Measurements from ENCODE around the gene TIMP2. TPM values are rescaled to one million over a fixed set of nuclear protein-coding genes. Genes with fewer than 3 reads are reported as not detected.

TIMP2 gene
- total RNA-seq, 2 experiments from 2014 or later, result 0.54 TPM; not detected in 1

GRCh38 chr17:78892520-78892919 is 32.7 kb downstream of the TIMP2 start:
- ChIA-PET POLR2A (interaction anchor here (1.3 kb wide), 1 partner anchor 11 kb away, joined by 4 read pairs; no protein-coding TSS in a partner anchor), CTCF (ENCODE audit: unreplicated experiment) (no interaction called here)
- peaks cover 20% of the 10 kb centered on the region for H3K4me1 ChIP-seq (ENCODE audit: insufficient read depth, low read length, poor library complexity, severe bottlenecking)
- H2AFZ ChIP-seq (ENCODE audit: low read length), result no peak overlapping the region
- H3K9me3 ChIP-seq (ENCODE audit: low read length), result no peaks in the 10 kb centered on the region
- no peaks in the 10 kb centered on the region for H3K9me2 ChIP-seq (ENCODE audit: insufficient read depth, low read length)
- H3K4me3 ChIP-seq (ENCODE audit: low read depth, low read length, poor library complexity, severe bottlenecking), result no peak overlapping the region
- no peaks in the 10 kb centered on the region for H4K20me1 ChIP-seq (ENCODE audit: insufficient read depth, low read length)
- BruUV-seq (replicated peaks), result no TSS peak
- H3K27ac ChIP-seq (ENCODE audit: low read depth, low read length, poor library complexity, severe bottlenecking), result no peak overlapping the region
- TF ChIP-seq CTCF (conservative IDR thresholded peaks at IDR 0.05; ENCODE audit: low read length) (no peak), EZH2phosphoT487 (IDR thresholded peaks at IDR 0.05; ENCODE audit: borderline replicate concordance, low read depth, low read length) (no peak)
- H3K79me2 ChIP-seq (ENCODE audit: insufficient read depth, low read depth, low read length), result no peaks in the 10 kb centered on the region
- no peak for DNase-seq (ENCODE audit: low spot score)
- H3K4me2 ChIP-seq (ENCODE audit: low read length), result no peak overlapping the region
- H3K36me3 ChIP-seq (ENCODE audit: insufficient read depth, low read length), result no peaks in the 10 kb centered on the region
- intact Hi-C loops (cut with micrococcal nuclease; ENCODE audit: unreplicated experiment), result no loop called here

- H3K4me2 ChIP-seq (ENCODE audit: low read length), result no peak overlapping the region
- no peak overlapping the region for H3K4me3 ChIP-seq (ENCODE audit: low read depth, low read length, poor library complexity, severe bottlenecking)
- intact Hi-C loops (cut with micrococcal nuclease; ENCODE audit: unreplicated experiment), result no loop called here
- no peak for TF ChIP-seq CTCF (conservative IDR thresholded peaks at IDR 0.05; ENCODE audit: low read length)
- TF ChIP-seq EZH2phosphoT487 (IDR thresholded peaks at IDR 0.05; ENCODE audit: borderline replicate concordance, low read depth, low read length), result no peak
- BruUV-seq (replicated peaks), result no TSS peak
- no peak overlapping the region for H2AFZ ChIP-seq (ENCODE audit: low read length)
- peaks cover 20% of the 10 kb centered on the region for H3K4me1 ChIP-seq (ENCODE audit: insufficient read depth, low read length, poor library complexity, severe bottlenecking)
- no peak for DNase-seq (ENCODE audit: low spot score)
- POLR2A ChIA-PET, result interaction anchor here (1.3 kb wide), 1 partner anchor 11 kb away, joined by 4 read pairs; no protein-coding TSS in a partner anchor
- H3K27ac ChIP-seq (ENCODE audit: low read depth, low read length, poor library complexity, severe bottlenecking), result no peak overlapping the region
- no peaks in the 10 kb centered on the region for H3K9me2 ChIP-seq (ENCODE audit: insufficient read depth, low read length)
- H3K36me3 ChIP-seq (ENCODE audit: insufficient read depth, low read length), result no peaks in the 10 kb centered on the region
- H3K9me3 ChIP-seq (ENCODE audit: low read length), result no peaks in the 10 kb centered on the region
- no peaks in the 10 kb centered on the region for H3K79me2 ChIP-seq (ENCODE audit: insufficient read depth, low read depth, low read length)
- H4K20me1 ChIP-seq (ENCODE audit: insufficient read depth, low read length), result no peaks in the 10 kb centered on the region
- CTCF ChIA-PET (ENCODE audit: unreplicated experiment), result no interaction called here
Observed at GRCh38 chr17:78892062-78892456, 33.1 kb downstream of the TIMP2 start.

- intact Hi-C loops (cut with micrococcal nuclease; ENCODE audit: unreplicated experiment), result no loop called here
- Histone ChIP-seq H3K27ac (ENCODE audit: low read depth, low read length, poor library complexity, severe bottlenecking) (no peak overlapping the region), H3K4me3 (ENCODE audit: low read depth, low read length, poor library complexity, severe bottlenecking) (no peak overlapping the region), H3K4me2 (ENCODE audit: low read length) (no peak overlapping the region), H3K4me1 (ENCODE audit: insufficient read depth, low read length, poor library complexity, severe bottlenecking) (peaks cover 20% of the 10 kb centered on the region), H3K9me2 (ENCODE audit: insufficient read depth, low read length) (no peaks in the 10 kb centered on the region), H3K9me3 (ENCODE audit: low read length) (no peaks in the 10 kb centered on the region), H3K36me3 (ENCODE audit: insufficient read depth, low read length) (no peaks in the 10 kb centered on the region), H4K20me1 (ENCODE audit: insufficient read depth, low read length) (no peaks in the 10 kb centered on the region), H3K79me2 (ENCODE audit: insufficient read depth, low read depth, low read length) (no peaks in the 10 kb centered on the region), H2AFZ (ENCODE audit: low read length) (no peak overlapping the region)
- CTCF ChIA-PET (ENCODE audit: unreplicated experiment), result interaction anchor here (1.2 kb wide), 1 partner anchor 26 kb away, joined by 3 read pairs; no protein-coding TSS in a partner anchor
- TF ChIP-seq EZH2phosphoT487 (IDR thresholded peaks at IDR 0.05; ENCODE audit: borderline replicate concordance, low read depth, low read length) (no peak), CTCF (conservative IDR thresholded peaks at IDR 0.05; ENCODE audit: low read length) (no peak)
- POLR2A ChIA-PET, result interaction anchor here (1.3 kb wide), 1 partner anchor 12 kb away, joined by 4 read pairs; no protein-coding TSS in a partner anchor
- DNase-seq (ENCODE audit: low spot score), result no peak
- no TSS peak for BruUV-seq (replicated peaks)
Observed at GRCh38 chr17:78891406-78892061, 33.7 kb downstream of the TIMP2 start.

Measured in OCI-LY7 (cell line).